SU-DHL-6 (cell line): Measurements from ENCODE around the gene DCHS2.

Source experiments
- CTCF ChIP-seq: fragments of 200-600 bp; sonication (generic); IDR thresholded peaks from one replicate; pipeline ENCODE4 v1.5.1; 2017; ENCODE audit warnings: antibody characterized with exemption, mild to moderate bottlenecking, low read length, moderate library complexity; ENCODE audit not compliant: insufficient read depth, poor library complexity, severe bottlenecking
- EZH2phosphoT487 ChIP-seq: fragments of 200-600 bp; sonication (generic), shearing (Covaris generic); conservative IDR thresholded peaks from 2 replicates; pipeline ENCODE4 v1.6.1; 2018; ENCODE audit warnings: mild to moderate bottlenecking, antibody characterized with exemption, low read length, moderate library complexity, mixed read lengths

- TF ChIP-seq CTCF (no peak), EZH2phosphoT487 (no peak)
Measured at GRCh38 chr4:154429176-154429575, 62.4 kb downstream of the DCHS2 start.
